GM19372 (cell line): ENCODE data around the gene ABHD3.
A peak's percentile ranks its signal among the peaks of the same experiment; 100 is the strongest.
"Not testable (repeated sequence)": the region's sequence is repeated elsewhere in the genome, so short reads cannot be mapped to it uniquely, and the experiment has no call there.

Experiments
- ATAC-seq: cut with Tn5 transposase; IDR thresholded peaks from one replicate; pipeline ENCODE4 v1.9.1; 2021; ENCODE audit warnings: mild to moderate bottlenecking, low read depth, moderate library complexity; ENCODE audit not compliant: unreplicated experiment

Gene ABHD3, protein sequence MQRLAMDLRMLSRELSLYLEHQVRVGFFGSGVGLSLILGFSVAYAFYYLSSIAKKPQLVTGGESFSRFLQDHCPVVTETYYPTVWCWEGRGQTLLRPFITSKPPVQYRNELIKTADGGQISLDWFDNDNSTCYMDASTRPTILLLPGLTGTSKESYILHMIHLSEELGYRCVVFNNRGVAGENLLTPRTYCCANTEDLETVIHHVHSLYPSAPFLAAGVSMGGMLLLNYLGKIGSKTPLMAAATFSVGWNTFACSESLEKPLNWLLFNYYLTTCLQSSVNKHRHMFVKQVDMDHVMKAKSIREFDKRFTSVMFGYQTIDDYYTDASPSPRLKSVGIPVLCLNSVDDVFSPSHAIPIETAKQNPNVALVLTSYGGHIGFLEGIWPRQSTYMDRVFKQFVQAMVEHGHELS

DNA sequence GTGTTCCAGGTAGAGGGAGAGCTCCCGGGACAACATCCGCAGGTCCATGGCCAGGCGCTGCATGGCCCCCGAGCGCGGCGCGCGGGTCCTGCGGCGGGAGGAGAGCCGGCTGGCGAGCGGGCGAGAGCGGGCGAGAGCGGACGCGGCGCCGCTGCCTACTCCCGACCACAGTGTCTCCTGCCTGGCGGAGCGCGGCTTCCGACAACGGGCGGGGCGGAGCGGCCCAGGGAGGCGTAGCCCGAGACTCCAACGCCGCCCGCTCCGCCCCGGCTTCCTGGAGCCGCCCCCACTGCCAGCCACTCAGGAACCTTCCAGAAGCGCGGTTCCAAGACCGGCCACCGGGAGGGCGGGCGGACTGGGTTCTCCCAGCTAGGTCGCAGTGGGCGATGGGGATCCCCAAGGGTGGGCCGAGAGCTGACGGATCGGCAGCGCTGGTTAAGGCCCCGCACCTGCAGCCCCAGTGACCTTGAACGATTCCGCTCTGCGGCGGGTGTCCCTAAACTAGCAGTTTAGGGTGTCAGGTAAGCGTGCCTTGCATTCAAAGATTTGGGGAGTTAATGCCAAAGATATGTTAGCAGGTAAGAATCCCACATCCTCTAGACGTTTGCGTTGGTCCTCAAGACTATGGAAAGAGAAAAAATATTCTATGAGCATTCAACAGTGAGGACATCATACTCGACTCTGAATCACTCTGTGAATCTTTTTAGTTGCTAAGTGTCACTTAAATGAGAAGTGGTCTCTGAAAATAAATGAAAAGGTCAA lies at the start of gene ABHD3:
ABHD3 (minus strand) TSS at position 172 of the 762 bp plus-strand sequence; CDS start at position 63, 109 bp downstream.
- peak; percentile 93 for ATAC-seq

DNA sequence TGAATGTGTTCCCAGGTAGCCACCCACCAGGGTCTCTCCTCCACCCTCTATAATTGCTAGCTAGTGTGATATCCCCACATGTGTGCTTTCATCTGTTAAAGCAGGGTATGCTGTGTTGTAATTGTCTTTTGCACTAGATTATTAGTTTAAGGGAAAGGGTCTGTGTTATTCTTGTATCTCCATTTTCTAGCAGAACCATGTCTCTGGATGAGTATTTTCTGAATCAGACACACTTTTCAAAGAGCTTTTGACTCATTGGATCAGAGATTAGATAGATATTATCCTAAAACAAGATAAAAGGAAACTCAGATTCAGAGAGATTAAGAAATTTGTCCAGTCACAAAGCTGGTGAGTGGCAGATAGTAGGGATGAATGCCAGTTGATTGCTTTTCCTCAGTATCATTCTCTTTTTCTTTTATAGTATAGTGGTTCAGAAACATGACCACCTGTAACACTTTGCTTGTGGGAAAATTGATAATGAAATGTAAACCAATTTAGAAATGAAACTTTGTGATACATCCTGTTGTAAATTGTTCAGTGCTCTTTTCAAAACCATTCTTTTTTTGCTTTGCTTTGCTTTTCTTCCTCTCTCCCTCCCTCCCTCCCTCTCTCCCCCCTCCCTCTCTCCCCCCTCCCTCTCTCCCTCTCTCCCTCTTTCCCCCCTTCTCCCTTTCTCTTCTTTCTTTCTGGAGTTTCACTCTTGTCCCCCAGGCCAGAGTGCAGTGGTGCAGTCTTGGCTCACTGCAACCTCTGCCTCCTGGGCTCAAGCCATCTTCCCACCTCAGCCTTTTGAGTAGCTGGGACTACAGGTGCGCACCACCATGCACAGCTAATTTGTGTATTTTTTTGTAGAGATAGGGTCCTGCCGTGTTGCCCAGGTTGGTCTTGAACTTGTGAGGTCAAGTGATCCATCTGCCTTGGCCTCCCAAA lies 43.5 kb upstream of the ABHD3 start:
- no peak for ATAC-seq

DNA sequence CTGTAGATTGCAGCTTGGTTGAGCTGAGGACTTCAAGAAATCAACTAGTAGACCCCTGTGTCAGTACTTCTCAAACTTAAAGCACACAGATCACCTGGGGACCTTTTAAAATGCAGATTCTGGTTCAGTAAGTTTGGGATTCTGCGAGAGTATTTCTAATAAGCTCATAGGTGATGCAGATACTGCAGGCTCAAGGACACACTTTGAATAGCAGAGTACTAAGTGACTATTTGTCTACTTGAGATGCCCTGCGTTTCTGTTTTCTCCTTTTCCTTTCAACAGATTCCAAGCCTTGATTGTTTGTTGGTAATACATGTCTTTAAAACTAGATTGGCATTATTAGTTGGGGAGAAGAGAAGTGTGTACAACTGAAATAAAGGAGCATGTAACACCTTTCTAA lies 42.7 kb upstream of the ABHD3 start:
- ATAC-seq = no peak

DNA sequence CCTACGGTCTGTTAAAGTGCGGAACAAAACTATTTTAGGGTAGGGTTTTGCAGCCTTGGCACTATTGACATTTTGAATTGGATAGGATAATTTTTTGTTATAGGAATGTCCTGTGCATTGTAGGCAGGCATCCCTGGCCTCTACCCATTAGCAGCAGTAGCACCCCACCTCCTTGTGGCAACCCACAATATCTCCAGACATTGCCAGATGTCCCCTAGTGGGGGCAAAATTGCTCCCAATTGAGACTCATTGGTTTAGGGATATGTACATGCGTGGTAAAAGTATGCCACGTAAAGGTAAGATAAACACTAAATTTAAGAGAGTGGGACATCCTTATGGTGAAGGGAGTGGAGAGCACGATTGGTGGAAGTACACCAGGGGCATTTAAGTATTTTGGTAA lies 40.7 kb upstream of the ABHD3 start:
- no peak for ATAC-seq

DNA sequence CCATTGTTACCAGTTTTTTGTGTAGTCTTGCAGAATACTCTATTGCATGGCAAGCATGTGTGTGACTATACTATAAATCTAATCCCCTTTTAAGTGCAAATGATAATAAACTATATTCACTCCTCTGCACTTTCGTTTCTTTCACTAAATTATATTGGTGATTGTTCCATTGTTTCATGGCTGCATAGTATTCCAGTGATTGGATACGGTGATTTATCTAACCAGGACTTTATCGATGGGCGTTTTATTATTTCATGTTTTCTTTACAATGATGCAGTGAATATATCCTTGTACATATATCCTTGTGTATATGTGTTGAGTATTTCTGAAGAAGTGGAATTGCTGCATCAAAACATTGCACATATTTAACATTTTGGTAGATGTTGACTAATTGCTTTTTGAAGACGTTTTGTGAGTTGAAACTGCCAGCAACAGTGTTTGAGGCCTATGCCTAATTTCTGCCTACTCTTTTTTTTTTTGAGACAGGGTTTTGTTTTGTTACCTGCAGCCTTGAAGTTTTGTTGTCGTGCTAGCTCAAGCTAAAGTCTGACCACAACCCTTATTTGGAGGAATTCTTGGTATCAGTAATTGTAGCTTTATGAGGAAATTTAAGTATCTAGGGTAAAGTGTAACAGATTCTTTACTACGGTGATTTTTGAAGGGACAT lies 38.7 kb upstream of the ABHD3 start:
- no peak for ATAC-seq

DNA sequence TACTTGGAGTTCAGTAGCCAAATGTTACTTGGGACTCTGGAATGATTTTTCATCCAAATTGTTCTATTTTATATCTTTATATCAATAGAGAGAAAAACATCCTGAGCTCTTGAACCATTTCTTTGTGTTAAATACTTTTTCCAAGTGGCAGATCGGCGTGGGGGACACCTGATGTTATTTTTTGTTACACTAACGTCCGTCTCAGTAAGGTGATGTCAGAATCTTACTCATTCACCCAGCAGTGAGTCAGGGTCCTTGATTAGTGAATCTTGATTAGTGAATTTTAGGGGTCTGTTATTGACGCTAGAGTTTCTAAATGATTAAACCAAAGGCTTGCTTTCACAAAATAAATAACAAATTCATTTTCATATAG lies 37.7 kb upstream of the ABHD3 start:
- ATAC-seq = no peak

DNA sequence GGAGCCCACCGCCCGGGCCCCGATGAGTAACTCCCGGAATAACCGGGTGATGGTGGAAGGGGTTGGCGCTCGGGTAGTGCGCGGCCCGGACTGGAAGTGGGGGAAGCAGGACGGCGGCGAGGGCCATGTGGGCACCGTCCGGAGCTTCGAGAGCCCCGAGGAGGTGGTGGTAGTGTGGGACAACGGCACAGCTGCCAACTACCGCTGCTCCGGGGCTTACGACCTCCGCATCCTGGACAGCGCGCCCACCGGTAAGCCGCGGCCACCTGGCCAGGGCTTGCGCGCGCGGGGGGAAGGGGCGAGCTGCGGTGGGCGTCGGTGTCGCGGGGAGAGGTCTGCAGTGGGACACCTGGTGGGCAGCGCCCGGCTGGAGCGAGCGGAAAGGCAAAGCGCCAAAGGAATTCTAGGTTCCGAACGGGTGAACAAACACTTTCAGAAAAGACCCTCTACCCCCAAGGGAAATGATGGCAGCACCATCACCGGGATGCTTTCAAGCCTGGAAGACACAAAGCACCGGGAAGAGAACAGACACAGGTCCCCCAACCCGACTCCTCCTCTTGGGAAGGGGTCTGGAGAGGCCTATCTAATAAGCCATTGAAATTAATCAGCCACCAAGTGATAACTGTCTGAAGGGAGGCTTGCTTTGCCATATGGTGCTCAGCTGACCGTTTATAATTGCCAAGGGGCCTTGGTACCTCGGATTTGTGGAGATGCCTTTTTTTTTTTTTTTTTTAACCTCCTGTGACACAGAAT lies 37.2 kb upstream of the ABHD3 start:
- peak; percentile 5 for ATAC-seq

DNA sequence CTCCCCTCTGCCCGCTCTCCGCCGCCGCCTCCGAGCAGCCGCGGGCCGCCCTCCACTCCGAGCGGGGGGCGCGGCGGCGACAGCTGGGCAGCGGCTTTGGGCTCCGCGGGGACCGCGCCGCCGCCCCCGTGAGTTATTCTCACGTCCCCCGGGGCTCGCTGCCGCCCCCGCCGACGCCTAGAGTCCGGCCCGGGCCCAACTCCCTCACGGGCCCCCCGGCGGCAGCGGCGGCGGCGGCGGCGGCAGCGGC lies 36.7 kb upstream of the ABHD3 start:
- ATAC-seq = no peak

DNA sequence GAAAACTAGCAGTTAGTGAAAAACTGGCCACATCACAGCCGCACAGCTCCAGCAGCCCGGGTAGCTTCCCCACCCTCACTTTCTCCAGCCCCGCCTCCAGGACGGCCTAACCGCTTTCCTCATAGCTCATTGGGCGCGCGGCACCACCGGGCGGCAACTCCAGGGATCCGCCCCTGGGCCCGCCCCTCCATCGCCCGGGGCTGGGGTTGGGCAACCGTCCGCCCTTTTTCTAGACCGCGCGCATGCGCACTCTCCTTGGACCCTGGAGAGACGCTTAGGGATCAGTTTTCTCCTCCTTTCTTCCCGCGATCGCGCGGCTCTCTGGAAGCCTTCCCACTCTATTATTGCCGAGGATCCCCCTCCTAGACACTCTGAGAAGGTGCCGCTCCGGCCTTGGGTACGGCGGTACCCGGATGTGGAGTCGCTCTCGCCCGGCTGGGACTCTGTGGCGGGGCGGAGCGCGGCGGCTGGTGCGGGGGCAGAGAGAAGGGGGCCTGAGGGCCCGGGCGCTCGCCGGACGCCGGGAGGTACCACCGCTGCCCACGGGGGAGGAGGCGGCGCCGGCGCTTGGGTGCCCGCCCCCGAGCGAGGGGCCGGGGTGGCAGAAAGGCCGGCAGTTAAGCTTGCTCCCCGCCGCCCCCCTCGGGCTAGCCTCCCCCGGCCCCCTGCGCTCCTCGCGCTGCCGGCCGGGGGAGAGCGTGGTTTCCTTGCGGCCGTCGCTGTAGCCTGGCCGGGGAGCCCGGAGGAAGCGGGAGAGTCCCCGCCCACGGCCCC lies 36.2 kb upstream of the ABHD3 start, which contains the start of gene MIB1:
MIB1 (plus strand) TSS at position 255 of the 774 bp plus-strand sequence. CDS start 792 bp downstream, outside the sequence.
- ATAC-seq = peak; percentile 91

DNA sequence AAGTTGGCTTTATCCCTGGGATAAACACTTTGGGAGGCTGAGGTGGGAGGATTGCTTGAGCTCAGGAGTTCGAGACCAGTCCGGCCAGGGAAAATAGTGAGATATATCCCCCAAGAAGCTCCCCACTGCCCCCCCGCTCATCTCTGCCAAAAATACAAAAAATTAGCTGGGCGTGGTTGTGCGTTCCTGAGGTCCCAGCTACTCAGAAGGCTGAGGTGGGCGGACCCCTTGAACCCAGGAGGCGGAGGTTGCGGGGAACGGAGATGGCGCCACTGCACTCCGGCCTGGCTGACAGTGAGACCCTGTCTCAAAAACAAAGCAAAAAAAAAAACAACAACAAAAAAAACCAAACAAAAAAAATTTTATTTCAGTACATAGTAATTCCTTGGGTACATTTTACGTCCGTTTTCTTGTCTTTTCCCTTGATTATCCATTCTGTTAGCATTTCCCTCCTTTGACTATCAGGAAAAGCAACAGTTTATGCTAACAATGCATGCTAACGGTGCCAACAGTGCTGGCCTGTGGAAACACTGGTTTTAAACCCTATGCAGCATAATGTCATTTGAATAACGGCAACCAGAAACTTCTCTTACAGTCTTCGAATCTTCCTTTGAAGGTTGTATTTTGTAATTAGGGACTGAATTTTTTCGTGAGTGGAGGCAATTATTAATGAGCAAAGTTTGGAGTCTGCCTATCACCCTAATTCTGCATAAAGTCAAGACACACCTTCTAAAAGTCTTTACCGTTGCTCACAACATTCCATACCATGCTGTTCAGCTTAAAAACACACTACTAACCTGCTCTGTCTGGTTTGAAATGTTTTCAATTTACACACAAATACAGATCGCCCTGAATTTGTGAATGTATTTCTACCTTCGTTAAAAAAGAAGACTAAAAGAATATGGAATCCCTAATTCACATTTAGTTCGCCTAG lies 35.3 kb upstream of the ABHD3 start:
- ATAC-seq = peak; percentile 11

DNA sequence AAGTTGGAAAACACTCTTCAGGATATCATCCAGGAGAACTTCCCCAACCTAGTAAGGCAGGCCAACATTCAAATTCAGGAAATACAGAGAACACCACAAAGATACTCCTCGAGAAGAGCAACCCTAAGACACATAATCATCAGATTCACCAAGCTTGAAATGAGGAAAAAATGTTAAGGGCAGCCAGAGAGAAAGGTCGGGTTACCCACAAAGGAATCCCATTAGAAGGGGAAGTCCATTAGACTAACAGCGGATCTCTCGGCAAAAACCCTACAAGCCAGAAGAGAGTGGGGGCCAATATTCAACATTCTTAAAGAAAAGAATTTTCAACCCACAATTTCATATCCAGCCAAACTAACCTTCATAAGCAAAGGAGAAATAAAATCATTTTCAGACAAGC lies 32.4 kb upstream of the ABHD3 start:
- ATAC-seq = not testable (repeated sequence)

DNA sequence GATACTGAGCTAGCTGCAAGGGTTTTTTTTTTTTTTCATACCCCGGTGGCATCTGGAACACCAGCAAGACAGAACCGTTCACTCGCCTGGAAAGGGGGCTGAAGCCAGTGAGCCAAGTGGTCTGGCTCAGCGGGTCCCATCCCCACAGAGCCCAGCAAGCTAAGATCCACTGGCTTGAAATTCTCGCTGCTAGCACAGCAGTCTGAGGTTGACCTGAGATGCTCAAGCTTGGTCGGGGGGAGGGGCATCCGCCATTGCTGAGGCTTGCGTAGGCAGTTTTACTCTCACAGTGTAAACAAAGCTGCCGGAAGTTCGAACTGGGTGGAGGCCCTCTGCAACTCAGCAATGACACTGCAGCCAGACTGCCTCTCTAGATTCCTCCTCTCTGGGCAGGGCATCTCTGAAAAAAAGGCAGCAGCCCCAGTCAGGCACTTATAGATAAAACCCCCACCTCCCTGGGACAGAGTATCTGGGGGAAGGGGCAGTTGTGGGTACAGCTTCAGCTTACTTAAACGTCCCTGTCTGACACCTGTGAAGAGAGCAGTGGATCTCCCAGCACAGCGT lies 31.0 kb upstream of the ABHD3 start:
- no peak for ATAC-seq

DNA sequence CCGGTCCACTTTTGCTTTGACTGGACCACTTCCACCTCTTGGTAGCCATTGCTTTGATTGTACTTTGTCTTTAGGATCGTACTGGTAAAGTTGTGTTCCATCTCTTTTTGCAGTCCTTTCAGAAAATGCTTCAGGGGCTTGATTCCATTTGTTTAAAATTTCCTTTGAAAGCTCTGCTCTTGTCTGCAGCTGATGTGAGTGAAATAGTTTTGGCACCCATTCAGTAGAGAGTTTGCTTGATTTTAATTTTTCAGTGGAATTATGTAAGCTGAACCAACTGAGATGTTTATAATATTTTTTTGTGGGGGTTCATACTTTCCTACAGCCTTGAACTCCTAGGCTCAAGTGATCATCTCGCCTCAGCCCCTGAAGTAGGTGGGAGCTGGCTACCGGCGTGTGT lies 28.4 kb upstream of the ABHD3 start:
- ATAC-seq = no peak

DNA sequence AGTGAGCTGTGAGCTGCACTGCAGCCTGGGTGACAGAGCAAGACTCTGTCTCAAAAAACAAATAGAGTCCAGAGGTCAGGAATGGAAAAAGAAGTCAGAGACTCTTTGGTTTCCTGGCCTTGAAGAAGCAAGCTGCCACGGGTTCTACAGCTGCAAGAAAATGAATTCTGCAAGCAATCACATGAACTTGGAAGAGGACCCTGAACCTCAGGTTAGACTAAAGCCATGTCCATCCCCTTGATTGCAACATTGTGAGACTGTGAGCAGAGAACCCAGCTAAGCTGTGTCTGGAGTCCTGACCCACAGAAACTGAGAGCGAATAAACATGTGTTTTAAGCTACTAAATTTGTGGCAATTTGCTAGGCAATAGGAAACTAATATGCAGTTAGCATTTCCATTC lies 23.1 kb upstream of the ABHD3 start:
- no peak for ATAC-seq

DNA sequence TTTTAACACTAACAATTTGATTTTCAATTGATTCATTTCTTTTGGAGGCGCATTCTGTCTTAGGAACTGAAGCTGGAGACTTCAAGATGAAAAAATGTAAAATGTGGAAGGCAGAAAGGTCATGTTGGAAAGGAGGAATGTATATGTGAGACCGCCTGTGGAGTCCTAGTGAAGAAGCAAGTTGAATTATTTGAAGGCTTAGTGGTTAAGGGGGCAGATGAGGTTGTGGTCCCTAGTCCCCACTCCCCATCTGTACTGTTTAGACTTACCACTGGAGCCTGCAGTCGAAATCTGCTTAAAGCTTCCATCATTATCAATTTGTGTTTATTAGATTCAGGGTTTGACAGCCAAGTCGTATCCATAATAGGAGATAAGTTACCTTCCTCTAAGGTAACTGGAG lies 20.6 kb upstream of the ABHD3 start:
- no peak for ATAC-seq

DNA sequence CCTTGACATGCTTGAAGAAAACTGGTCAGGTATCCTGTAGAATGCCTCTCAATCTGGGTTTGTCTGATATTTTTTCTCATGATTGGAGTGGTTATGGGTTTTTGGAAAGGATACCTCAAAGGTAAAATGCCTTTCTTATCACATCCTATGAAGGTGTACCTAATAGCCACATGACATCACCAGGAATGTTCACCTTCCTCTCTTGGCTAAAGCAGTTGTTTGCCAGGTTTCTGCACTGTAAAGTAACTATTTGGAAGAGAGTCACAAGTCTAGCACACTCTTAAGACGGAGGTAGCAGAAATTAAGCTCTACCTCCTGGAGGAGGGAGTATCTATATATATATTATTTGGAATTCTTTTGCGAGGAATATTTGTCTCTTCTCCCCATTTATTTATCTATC lies 18.1 kb upstream of the ABHD3 start:
- no peak for ATAC-seq

DNA sequence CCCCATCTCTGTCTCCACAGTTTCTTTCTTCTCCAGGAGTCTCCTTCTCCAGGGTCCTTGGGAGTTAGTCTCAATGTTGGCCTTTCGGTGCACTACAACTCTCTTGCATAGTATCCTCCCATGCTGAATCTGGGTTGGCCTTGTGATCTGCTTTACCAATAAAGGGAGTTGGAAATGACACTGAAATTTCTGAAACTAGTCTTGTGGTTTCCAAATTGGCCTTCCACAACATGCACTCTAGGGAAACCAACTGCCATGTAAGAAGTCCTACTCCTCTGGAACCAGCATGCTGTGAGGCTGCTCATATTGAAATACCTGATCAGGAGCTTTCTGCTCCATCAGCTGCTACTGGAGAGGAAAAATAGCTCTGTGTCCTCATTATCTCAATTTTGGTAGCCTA lies 9.9 kb upstream of the ABHD3 start:
- no peak for ATAC-seq

DNA sequence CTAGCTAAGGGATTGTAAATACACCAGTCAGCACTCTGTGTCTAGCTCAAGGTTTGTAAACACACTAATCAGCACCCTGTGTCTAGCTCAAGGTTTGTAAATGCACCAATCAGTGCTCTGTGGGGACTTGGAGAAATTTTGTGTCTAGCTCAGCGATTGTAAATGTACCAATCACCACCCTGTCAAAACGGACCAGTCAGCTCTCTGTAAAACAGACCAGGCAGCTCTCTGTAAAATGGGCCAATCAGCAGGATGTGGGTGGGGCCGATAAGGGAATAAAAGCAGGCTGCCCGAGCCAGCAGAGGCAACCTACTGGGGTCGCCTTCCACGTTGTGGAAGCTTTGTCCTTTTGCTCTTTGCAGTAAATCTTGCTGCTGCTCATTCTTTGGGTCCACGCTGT lies 2.6 kb upstream of the ABHD3 start:
- not testable (repeated sequence) for ATAC-seq
